GM20431 (cell line): ENCODE measurements around the gene PHLDB1.

ENCODE experiments used
- in situ Hi-C: fragments of 300-500 bp; cut with MseI, MboI; formaldehyde crosslinking; loops from one replicate; pipeline ENCODE4 v1.15.0; 2020; ENCODE audit warnings: low sequenced_read_pairs; ENCODE audit not compliant: unreplicated experiment

PHLDB1 gene

GRCh38 chr11:118621071-118621783 is 13.8 kb downstream of the PHLDB1 start:
- in situ Hi-C loops = no loop called here

- in situ Hi-C loops = no loop called here
These were observed 14.5 kb downstream of the PHLDB1 start for GRCh38 chr11:118621784-118622375.

GRCh38 chr11:118622376-118623268 is 15.2 kb downstream of the PHLDB1 start:
- in situ Hi-C loops = no loop called here

GRCh38 chr11:118623269-118623655 is 15.8 kb downstream of the PHLDB1 start:
- in situ Hi-C loops = no loop called here

- in situ Hi-C loops = no loop called here
These were observed 17.7 kb downstream of the PHLDB1 start for GRCh38 chr11:118625036-118625690.

- in situ Hi-C loops = no loop called here
These were observed 18.6 kb downstream of the PHLDB1 start for GRCh38 chr11:118625976-118626375.

GRCh38 chr11:118627566-118627965 is 20.2 kb downstream of the PHLDB1 start:
- in situ Hi-C loops = no loop called here

- in situ Hi-C loops = no loop called here
These were observed 20.6 kb downstream of the PHLDB1 start for GRCh38 chr11:118628031-118628430.

GRCh38 chr11:118628432-118628831 is 21.0 kb downstream of the PHLDB1 start:
- in situ Hi-C loops = no loop called here

GRCh38 chr11:118628861-118629549 is 21.6 kb downstream of the PHLDB1 start:
- in situ Hi-C loops = no loop called here

GRCh38 chr11:118629761-118630661 is 22.6 kb downstream of the PHLDB1 start:
- in situ Hi-C loops = no loop called here

GRCh38 chr11:118631142-118631909 is 23.9 kb downstream of the PHLDB1 start:
- in situ Hi-C loops = no loop called here

GRCh38 chr11:118632577-118633318 is 25.3 kb downstream of the PHLDB1 start:
- in situ Hi-C loops = no loop called here

GRCh38 chr11:118633319-118633690 is 25.9 kb downstream of the PHLDB1 start:
- in situ Hi-C loops = no loop called here

- in situ Hi-C loops = no loop called here
These were observed 26.6 kb downstream of the PHLDB1 start for GRCh38 chr11:118633979-118634378.

GRCh38 chr11:118634431-118635236 is 27.2 kb downstream of the PHLDB1 start:
- in situ Hi-C loops = no loop called here

GRCh38 chr11:118635237-118635591 is 27.8 kb downstream of the PHLDB1 start:
- in situ Hi-C loops = no loop called here
